ENCODE data around the gene IGSF3.
A peak's percentile ranks its signal among the peaks of the same experiment; 100 is the strongest.

The IGSF3 gene

DNA sequence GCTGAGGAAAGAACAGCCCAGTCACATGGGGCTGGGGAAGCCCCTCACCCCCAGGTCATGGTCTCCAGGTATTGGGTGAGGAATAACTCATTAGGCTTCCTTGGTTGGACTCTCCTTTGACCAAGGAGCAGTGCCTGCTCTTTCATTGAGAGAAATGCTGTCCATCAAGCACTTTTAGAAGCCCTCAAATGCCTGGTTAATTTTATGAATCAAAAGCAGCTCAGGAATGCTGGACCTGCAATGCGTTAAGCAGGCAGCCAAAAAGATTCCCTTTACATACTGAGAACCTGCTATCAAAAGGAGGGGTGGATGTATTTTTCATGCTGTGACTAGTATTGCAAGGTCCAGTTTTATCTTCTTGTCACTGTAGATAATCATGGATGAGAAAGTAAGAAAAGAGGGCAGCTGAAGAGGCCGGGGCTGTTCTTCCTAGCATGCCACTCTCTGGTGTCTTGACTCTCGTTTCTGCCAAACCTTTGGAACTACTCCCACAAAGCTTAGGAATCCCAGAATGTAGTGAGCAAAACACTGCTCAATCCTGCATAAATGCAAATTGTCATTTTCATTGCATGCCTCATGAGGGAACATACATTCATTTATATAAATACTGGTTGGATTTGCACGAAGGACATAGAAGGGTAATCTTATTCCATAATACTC, 94.6 kb downstream of the IGSF3 start:
- no peak for DNase-seq
- TF ChIP-seq, protein P1, sequence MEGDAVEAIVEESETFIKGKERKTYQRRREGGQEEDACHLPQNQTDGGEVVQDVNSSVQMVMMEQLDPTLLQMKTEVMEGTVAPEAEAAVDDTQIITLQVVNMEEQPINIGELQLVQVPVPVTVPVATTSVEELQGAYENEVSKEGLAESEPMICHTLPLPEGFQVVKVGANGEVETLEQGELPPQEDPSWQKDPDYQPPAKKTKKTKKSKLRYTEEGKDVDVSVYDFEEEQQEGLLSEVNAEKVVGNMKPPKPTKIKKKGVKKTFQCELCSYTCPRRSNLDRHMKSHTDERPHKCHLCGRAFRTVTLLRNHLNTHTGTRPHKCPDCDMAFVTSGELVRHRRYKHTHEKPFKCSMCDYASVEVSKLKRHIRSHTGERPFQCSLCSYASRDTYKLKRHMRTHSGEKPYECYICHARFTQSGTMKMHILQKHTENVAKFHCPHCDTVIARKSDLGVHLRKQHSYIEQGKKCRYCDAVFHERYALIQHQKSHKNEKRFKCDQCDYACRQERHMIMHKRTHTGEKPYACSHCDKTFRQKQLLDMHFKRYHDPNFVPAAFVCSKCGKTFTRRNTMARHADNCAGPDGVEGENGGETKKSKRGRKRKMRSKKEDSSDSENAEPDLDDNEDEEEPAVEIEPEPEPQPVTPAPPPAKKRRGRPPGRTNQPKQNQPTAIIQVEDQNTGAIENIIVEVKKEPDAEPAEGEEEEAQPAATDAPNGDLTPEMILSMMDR (IDR thresholded peaks at IDR 0.05; ENCODE audit: low read depth, low read length): no peak
- H3K9me3 ChIP-seq: no peaks in the 10 kb centered on the region
- H3K4me1 ChIP-seq: peaks cover 3% of the 10 kb centered on the region; the same call in 1 of the 2 replicates
- H3K4me3 ChIP-seq (ENCODE audit: low read depth, low read length): no peak overlapping the region
- no peaks in the 10 kb centered on the region for H3K36me3 ChIP-seq
- no peaks in the 10 kb centered on the region for H3K27me3 ChIP-seq

DNA sequence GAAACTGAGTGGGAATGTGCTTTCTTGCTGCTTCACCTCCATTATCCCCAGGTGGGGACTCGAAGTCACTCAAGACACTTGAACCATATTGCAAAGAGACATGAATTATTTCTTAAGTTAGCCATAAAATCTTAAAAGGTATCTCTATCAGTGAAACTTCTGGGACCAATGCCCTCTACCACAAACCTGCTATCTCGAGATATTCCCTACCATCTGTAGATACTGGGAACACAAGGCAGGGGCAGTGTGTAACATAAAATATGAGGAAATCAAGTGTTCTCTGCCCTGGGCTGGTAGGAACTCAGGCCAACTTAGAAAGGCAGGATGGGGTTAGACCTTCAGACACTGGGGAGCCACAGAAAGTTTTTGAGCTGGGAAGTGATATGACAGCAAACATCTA, 95.4 kb downstream of the IGSF3 start:
- no peak for DNase-seq
- H3K4me1 ChIP-seq: peaks cover 3% of the 10 kb centered on the region; the same call in 1 of the 2 replicates
- TF ChIP-seq, protein P1 (IDR thresholded peaks at IDR 0.05; ENCODE audit: low read depth, low read length): no peak
- H3K9me3 ChIP-seq: no peaks in the 10 kb centered on the region
- no peaks in the 10 kb centered on the region for H3K27me3 ChIP-seq
- H3K36me3 ChIP-seq: no peaks in the 10 kb centered on the region
- H3K4me3 ChIP-seq (ENCODE audit: low read depth, low read length): no peak overlapping the region

DNA sequence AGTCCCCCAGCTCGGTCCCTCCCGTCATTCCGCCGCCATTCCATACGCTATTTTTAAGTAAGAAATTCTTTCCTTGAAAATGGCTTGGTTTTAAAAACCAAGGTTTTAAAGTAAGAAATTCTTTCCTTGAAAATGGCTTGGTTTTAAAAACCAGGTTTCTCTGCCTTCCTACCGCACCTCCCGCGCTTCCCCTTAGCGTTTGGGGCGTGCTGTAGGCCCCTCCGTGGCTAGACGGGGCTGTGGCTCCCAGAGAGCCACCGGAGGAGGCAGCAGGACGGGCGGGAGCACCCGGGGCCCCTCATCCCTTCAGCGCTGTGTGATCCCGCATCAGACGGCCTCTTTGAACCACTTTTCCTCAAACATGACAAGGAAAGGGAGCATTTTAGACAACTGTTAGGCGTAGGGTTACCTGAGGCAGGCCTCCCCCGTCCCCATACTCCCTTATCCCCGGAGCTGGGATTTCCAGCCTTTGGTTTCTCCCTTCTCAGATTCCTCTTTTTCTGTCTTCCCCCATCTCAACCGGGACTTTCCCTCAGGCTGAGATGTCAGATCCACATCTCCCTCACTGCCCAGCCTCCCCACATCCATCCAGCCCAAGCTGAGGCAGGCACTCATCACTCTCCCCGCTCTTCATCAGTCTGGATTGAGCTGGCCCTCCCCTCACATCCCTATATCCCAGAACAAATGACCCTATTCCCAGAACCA, 96.2 kb downstream of the IGSF3 start:
- Histone ChIP-seq H3K9me3 (no peaks in the 10 kb centered on the region), H3K4me1 (peaks cover 3% of the 10 kb centered on the region; the same call in 1 of the 2 replicates), H3K36me3 (no peaks in the 10 kb centered on the region), H3K27me3 (no peaks in the 10 kb centered on the region), H3K4me3 (ENCODE audit: low read depth, low read length) (peak overlapping the region; percentile 84)
- TF ChIP-seq, protein P1 (IDR thresholded peaks at IDR 0.05; ENCODE audit: low read depth, low read length): no peak
- no peak for DNase-seq

DNA sequence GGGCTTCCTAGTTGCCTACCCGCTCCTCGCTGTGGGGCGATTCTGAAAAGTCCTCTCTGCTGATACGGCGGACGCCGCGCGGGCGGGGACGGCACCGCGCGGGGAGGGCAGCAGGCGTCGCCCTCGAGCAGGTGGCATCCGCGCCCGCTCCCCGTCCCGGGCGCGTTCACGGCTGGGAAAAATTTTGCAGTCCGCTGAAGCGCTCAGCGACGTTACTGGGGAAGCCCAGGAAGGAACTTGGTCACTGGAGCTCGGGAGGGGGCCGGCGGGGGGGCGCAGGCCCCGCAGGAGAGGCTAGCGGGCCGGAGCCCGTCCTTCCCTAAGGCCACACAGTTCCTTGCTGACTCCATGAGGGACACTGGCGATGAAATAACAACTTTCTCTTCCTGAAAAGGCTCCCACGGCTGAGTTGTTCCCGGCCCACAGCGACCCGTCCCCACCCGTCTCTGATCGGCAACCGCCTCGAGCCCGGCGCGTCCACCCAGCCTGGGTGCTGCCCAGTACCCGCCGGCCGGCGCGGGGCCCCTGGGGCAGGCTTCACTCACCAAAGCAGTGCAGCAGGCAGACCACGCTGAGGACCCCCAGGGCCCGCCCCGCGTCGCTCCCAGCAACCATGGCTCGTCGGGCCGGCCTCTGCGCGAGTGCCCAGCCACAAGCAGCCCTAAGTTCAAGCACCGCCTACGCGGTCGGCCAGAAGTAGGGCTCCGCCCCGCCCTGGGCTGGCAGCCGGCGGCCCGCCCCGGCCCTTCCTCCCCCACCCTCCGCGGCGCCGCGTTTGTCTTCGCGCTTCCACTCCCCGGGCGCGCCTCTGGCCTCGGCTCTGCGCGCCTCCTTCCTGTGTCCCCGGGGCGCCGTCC, 96.9 kb downstream of the IGSF3 start, which contains the start of gene CD58:
CD58 (minus strand) TSS at position 669 of the 857 bp plus-strand sequence; CDS start at position 615, 54 bp downstream.
- Histone ChIP-seq H3K4me3 (ENCODE audit: low read depth, low read length) (peak within 1 kb of the TSS; percentile 84), H3K27me3 (no peaks in the 10 kb centered on the region), H3K36me3 (no peaks in the 10 kb centered on the region), H3K4me1 (peaks cover 3% of the 10 kb centered on the region; the same call in 1 of the 2 replicates), H3K9me3 (no peaks in the 10 kb centered on the region)
- peak; percentile 93 for DNase-seq
- TF ChIP-seq, protein P1 (IDR thresholded peaks at IDR 0.05; ENCODE audit: low read depth, low read length): peak; percentile 55

DNA sequence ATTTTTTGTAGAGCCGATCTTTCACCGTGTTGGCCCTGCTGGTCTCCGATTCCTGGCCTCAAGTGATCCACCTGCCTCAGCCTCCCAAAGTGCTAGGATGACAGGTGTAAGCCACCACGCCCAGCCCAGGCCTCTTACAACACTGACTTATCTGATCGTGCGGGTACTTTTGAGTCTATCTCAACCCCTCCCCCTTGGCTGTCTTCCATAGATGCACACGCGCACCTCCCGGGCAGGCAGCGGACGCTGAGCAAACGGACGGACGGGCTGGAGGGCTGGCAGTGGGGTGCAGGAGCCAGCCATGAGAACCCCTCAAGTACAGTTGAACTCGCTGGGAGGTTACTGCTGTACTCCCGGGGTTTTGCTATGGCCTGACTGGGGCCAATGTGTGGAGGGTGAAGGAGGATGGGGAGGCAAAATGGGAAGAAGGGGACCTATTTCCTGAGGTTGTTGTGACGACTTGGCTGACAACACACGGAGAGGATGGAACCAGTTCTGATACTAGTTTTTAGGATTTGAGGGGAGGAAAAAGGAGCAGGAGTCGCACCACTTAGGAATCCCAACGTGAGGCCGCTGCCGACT, 97.7 kb downstream of the IGSF3 start:
- no peaks in the 10 kb centered on the region for H3K27me3 ChIP-seq
- peaks cover 3% of the 10 kb centered on the region; the same call in 1 of the 2 replicates for H3K4me1 ChIP-seq
- H3K4me3 ChIP-seq (ENCODE audit: low read depth, low read length): peak overlapping the region; percentile 84
- no peaks in the 10 kb centered on the region for H3K36me3 ChIP-seq
- no peaks in the 10 kb centered on the region for H3K9me3 ChIP-seq
- no peak for DNase-seq
- TF ChIP-seq, protein P1 (IDR thresholded peaks at IDR 0.05; ENCODE audit: low read depth, low read length): no peak
